HG02623 (cell line): ENCODE data around the gene SNX17.
"Not testable (repeated sequence)": the region's sequence is repeated elsewhere in the genome, so short reads cannot be mapped to it uniquely, and the experiment has no call there.

Source experiments
- ATAC-seq: cut with Tn5 transposase; IDR thresholded peaks from one replicate; pipeline ENCODE4 v1.9.1; 2021; ENCODE audit warnings: moderate library complexity; ENCODE audit not compliant: unreplicated experiment

Gene SNX17

GRCh38 chr2:27398962-27399361 is 28.5 kb downstream of the SNX17 start:
- ATAC-seq, result no peak

- ATAC-seq, result no peak
Measured at GRCh38 chr2:27400348-27401135, 30.1 kb downstream of the SNX17 start.

- ATAC-seq, result no peak
Measured at GRCh38 chr2:27407798-27408491, 37.5 kb downstream of the SNX17 start.

- ATAC-seq, result peak; percentile 21
Measured at GRCh38 chr2:27408601-27409320, 38.3 kb downstream of the SNX17 start.

GRCh38 chr2:27409321-27410073 is 39.1 kb downstream of the SNX17 start, which contains the start of gene PPM1G:
TSS of gene PPM1G (minus strand) at chr2:27409591. CDS start at chr2:27409422, 169 bp downstream.
- ATAC-seq, result peak; percentile 82

- no peak for ATAC-seq
Measured at GRCh38 chr2:27412419-27413152, 42.2 kb downstream of the SNX17 start.

- no peak for ATAC-seq
Measured at GRCh38 chr2:27416151-27416550, 45.7 kb downstream of the SNX17 start.

GRCh38 chr2:27420996-27421395 is 50.6 kb downstream of the SNX17 start:
- ATAC-seq, result no peak

GRCh38 chr2:27421660-27422250 is 51.3 kb downstream of the SNX17 start:
- no peak for ATAC-seq

- no peak for ATAC-seq
Measured at GRCh38 chr2:27422958-27423357, 52.5 kb downstream of the SNX17 start.

GRCh38 chr2:27425039-27425438 is 54.6 kb downstream of the SNX17 start:
- ATAC-seq, result not testable (repeated sequence)
